Colonic mucosa (tissue), 4 donors: ENCODE results near the gene SPATA17. TPM values are rescaled to one million over a fixed set of nuclear protein-coding genes. Genes with fewer than 3 reads are reported as not detected.

ENCODE experiments used
- DNase-seq: peaks from one replicate; pipeline ENCODE4 v3.0.0-alpha.2; 2020
- H3K27ac ChIP-seq: fragments of 200-600 bp; one replicate; pipeline ENCODE4 v1.8.0; 2021
- H3K27me3 ChIP-seq: fragments of 200-600 bp; one replicate; pipeline ENCODE4 v1.8.0; 2021
- H3K36me3 ChIP-seq: fragments of 200-600 bp; one replicate; pipeline ENCODE4 v1.8.0; 2021
- H3K4me1 ChIP-seq: fragments of 200-600 bp; one replicate; pipeline ENCODE4 v1.8.0; 2021; ENCODE audit warnings: mild to moderate bottlenecking
- H3K4me3 ChIP-seq: fragments of 200-600 bp; one replicate; pipeline ENCODE4 v1.8.0; 2021
- H3K9ac ChIP-seq, 2 donors: one replicate each; pipeline ENCODE4 v1.7.0; 2013; ENCODE audit warnings: control low read depth in 2 of 2, low read depth in 2 of 2, low read length in 2 of 2
- H3K9me3 ChIP-seq: fragments of 200-600 bp; one replicate; pipeline ENCODE4 v1.8.0; 2021
- CTCF ChIP-seq: fragments of 200-600 bp; IDR thresholded peaks from one replicate; pipeline ENCODE4 v1.8.0; 2022; ENCODE audit warnings: antibody characterized with exemption, mild to moderate bottlenecking
- intact Hi-C: fragments of 100-400 bp; cut with DNase I; formaldehyde crosslinking; loops from one replicate; pipeline ENCODE4 v1.14.1; 2022
- total RNA-seq, 2 donors: library from RNA; stranded (reverse); fragmentation: NEBNext Ultra II Directional in 1 of 2; extraction: Animal tissue kit (Norgen Biotek cat#: 25700) in 1 of 2; gene quantifications; one replicate each; pipeline ENCODE4 v1.2.1, GENCODE V29; 2021
- donor health status: healthy.
- donor health status: DM: no; HTN: no; CAD: no.
- donor health status: DM: no; HTN: no; CAD: no.

The SPATA17 gene
- total RNA-seq, 2 donors from 2014 or later = 0.45 to 1.1 TPM

- DNase-seq = no peak
These were observed 240.8 kb downstream of the SPATA17 start for GRCh38 chr1:217871955-217872354.

GRCh38 chr1:217875229-217875628 lies 244.1 kb downstream of the SPATA17 start:
- H3K36me3 ChIP-seq = no peaks in the 10 kb centered on the region
- DNase-seq = no peak
- no peaks in the 10 kb centered on the region for H3K9me3 ChIP-seq
- TF ChIP-seq CTCF = no peak
- intact Hi-C loops = no loop called here
- H3K4me3 ChIP-seq = no peak overlapping the region
- H3K9ac ChIP-seq = no peak overlapping the region
- H3K4me1 ChIP-seq = no peaks in the 10 kb centered on the region
- no peak overlapping the region for H3K27ac ChIP-seq
- H3K27me3 ChIP-seq = no peaks in the 10 kb centered on the region

More at GRCh38 chr1:217871955-217872354, 240.8 kb downstream of the SPATA17 start:
- no peak for TF ChIP-seq CTCF
- Histone ChIP-seq H3K4me1 (no peaks in the 10 kb centered on the region), H3K36me3 (no peaks in the 10 kb centered on the region), H3K4me3 (no peak overlapping the region), H3K9me3 (no peaks in the 10 kb centered on the region), H3K27ac (no peak overlapping the region), H3K9ac (no peak overlapping the region), H3K27me3 (no peaks in the 10 kb centered on the region)
- intact Hi-C loops = no loop called here

GRCh38 chr1:217876401-217876800 lies 245.3 kb downstream of the SPATA17 start:
- intact Hi-C loops = no loop called here
- Histone ChIP-seq H3K4me3 (no peak overlapping the region), H3K27ac (no peak overlapping the region), H3K4me1 (no peaks in the 10 kb centered on the region), H3K36me3 (no peaks in the 10 kb centered on the region), H3K9ac (no peak overlapping the region), H3K27me3 (no peaks in the 10 kb centered on the region), H3K9me3 (no peaks in the 10 kb centered on the region)
- no peak for DNase-seq
- TF ChIP-seq CTCF = no peak

GRCh38 chr1:217876896-217877295 lies 245.8 kb downstream of the SPATA17 start:
- intact Hi-C loops = no loop called here
- no peak overlapping the region for H3K4me3 ChIP-seq
- no peak overlapping the region for H3K9ac ChIP-seq
- no peak for DNase-seq
- no peaks in the 10 kb centered on the region for H3K4me1 ChIP-seq
- no peak for TF ChIP-seq CTCF
- H3K9me3 ChIP-seq = no peaks in the 10 kb centered on the region
- H3K27ac ChIP-seq = no peak overlapping the region
- H3K36me3 ChIP-seq = no peaks in the 10 kb centered on the region
- H3K27me3 ChIP-seq = no peaks in the 10 kb centered on the region

GRCh38 chr1:217881131-217881543 lies 250.0 kb downstream of the SPATA17 start:
- Histone ChIP-seq H3K4me1 (no peaks in the 10 kb centered on the region), H3K27ac (no peak overlapping the region), H3K9ac (no peak overlapping the region), H3K27me3 (no peaks in the 10 kb centered on the region), H3K36me3 (no peaks in the 10 kb centered on the region), H3K4me3 (no peak overlapping the region), H3K9me3 (no peaks in the 10 kb centered on the region)
- DNase-seq = no peak
- no peak for TF ChIP-seq CTCF
- intact Hi-C loops = no loop called here
